Measurements from ENCODE around the gene SYNE2.
"Not testable (repeated sequence)": the region's sequence is repeated elsewhere in the genome, so short reads cannot be mapped to it uniquely, and the experiment has no call there.

SYNE2 gene

GRCh38 chr14:63966407-63966806 is 113.6 kb downstream of the SYNE2 start:
- DNase-seq: no peak

DNA sequence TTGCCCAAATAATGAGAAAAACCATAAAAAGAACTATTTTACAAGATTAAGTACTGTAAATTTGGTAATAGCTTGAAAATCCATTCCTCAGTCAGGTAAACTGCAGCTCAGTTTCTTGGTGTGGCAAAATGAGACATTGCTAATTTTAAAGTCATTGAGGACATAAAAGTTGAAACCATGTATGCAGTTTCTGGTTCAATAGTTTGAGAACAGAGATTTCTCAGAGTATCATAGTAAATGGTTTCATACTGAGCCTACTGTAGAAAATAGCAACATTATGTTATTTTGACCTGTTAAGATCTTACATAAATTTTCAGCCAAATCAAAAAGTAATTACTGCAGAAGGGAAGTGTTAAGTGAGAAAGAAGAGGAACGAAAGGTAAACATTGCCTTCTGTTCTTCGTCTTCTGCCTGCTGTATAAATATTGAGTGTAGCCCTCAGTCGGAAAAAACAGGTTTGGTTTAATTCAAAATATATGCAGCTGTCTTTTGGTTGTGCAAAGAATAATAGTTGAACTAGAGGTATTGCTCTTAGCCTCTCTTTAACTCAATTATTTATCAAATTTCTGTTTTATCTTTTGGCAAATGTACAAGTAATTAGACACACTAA is 119.6 kb downstream of the SYNE2 start:
- DNase-seq: peak; percentile 67

DNA sequence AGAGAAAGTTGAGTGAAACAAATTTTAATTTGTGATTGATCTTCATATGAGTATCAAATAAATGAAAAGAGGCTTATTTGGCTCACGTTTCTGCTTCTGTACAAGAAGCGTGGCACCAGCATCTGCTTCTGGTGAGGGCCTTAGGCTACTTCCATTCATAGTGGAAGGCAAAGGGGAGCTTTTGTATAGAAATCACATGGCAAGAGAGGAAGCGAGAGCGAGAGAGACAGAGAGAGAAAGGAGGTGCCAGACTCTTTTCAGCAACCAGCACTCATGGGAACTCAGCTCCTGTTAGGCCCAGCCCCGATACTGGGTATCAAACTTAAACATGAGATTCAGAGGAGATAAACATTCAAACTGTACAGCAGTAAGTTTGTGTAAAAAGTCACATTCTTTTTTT is 121.4 kb downstream of the SYNE2 start:
- no peak for DNase-seq

DNA sequence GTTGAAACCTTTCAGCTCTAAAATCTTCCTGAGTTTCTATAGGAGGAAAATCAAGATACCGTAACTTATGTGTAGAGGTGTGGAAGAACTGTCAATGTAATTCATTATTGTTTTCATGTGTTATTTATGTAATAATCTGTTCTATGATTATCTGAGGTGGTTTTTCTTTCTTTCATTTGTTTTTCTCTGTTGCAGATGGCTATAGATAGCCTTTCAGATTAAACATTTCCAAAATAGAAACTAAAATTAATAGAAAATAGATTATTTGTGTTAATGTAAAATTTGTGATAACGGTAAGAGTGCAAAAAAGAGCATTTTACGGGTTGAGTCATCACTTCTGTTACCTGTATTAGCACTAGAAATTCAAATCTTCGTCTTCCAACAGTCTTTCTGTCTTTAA is 128.8 kb downstream of the SYNE2 start:
- no peak for DNase-seq

DNA sequence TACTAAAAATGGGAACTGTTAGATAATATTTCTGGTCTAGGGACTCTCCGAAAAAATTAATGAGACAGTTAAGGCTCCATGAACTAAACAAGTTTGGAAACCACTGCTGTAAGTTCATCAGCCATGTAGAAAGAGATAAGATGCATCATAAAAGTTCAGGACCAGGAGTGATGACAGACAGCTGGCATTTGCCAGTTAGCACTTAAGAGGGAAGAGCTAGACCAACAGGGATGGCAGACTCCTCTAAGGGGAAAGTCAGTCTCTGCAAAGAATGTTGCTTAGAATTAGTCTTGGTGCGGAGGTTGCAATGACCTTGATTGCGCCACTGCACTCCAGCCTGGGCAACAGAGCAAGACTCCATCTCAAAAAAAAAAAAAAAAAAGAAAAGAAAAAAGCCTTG is 129.4 kb downstream of the SYNE2 start:
- no peak for DNase-seq

- DNase-seq: no peak
These were observed 129.8 kb downstream of the SYNE2 start for GRCh38 chr14:63982629-63983028.

GRCh38 chr14:63986789-63987533 is 134.2 kb downstream of the SYNE2 start:
- DNase-seq: no peak

GRCh38 chr14:63988579-63988978 is 135.8 kb downstream of the SYNE2 start:
- no peak for DNase-seq

DNA sequence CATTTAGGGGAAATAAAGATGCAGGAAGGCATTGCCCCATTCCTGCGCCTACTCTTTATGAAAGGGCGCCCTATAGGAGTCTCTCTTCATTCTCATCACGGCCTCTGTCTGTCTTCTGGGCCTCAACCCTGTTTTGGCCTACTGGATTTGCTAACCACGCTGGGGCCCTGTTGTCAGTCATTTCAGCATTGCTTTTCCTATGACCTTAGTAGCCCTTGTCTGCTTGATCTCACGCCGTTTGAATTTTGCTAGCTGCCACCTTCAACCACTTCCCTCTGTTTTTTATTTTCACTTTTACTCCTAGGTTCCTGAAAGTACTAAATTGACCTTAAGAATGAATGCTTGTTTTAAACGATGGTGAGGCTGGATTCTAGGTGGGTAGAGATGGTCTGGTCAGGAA is 139.0 kb downstream of the SYNE2 start:
- no peak for DNase-seq

- no peak for DNase-seq
These were observed 140.1 kb downstream of the SYNE2 start for GRCh38 chr14:63992858-63993257.

- no peak for DNase-seq
These were observed 141.2 kb downstream of the SYNE2 start for GRCh38 chr14:63993992-63994391.

GRCh38 chr14:63995285-63995684 is 142.5 kb downstream of the SYNE2 start:
- no peak for DNase-seq

GRCh38 chr14:63996016-63996415 is 143.2 kb downstream of the SYNE2 start:
- DNase-seq: no peak

DNA sequence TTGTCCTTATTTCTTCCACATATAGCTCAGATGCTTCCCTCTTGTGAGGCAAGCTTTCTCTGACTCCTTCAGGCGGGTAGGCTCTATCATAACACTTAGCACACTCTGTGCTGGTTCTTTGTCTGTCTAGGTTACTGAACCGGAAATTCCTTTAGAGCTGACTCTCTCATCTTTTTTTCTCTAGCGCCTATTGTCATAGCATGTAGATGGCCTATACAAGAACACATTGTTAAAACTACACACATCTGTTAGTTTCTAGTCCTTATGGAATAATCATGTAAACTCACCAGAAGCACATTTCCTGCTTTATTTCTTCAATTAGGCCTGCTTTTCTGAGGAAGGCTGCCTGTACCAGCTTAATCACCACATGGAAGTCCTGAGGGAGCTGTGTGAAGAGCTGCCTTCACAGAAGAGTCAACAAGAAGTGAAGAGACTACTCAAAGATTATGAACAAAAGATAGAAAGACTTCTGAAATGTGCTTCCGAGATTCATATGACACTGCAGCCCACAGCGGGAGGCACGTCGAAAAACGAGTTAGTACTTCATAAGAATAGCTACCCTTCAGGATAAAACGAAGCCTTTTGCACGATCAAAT is 143.9 kb downstream of the SYNE2 start:
- DNase-seq: no peak

DNA sequence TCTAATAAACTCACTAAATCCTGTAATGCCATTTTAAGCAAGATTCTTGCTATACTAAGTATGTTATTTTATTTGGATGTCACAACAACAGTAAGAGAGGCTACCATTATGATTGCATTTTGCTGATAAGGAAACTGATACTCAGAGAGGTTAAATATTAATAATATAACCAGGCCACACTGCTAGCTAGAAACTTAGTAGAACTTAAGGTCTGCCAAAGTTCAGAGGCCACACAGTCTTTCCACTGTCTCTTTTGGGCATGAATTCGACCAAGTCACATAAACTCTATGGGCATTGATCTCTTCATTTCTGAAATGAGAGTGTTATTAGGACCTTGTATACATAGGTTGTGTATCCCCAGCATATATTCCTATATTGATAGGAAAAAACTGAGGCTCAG is 147.9 kb downstream of the SYNE2 start:
- DNase-seq: no peak

GRCh38 chr14:64005822-64006221 is 153.0 kb downstream of the SYNE2 start:
- no peak for DNase-seq

DNA sequence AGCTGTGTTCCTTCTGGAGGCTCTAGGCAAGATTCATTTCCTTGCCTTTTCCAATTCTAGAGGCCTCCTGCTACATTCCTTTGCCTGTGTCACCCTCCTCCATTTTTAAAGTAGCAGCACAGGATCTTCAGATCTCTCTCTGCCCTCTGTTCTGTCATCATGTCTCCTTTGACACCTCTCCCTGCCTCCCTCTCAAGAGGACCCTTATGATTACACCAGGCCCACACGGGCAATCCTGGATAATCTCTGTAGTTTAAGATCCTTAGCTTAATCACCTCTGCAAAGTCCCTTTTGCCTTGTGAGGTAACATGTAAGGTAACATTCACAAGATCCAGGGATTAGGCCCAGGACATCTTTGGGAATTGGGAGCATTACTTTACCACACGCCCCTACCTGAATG is 155.2 kb downstream of the SYNE2 start:
- no peak for DNase-seq

DNA sequence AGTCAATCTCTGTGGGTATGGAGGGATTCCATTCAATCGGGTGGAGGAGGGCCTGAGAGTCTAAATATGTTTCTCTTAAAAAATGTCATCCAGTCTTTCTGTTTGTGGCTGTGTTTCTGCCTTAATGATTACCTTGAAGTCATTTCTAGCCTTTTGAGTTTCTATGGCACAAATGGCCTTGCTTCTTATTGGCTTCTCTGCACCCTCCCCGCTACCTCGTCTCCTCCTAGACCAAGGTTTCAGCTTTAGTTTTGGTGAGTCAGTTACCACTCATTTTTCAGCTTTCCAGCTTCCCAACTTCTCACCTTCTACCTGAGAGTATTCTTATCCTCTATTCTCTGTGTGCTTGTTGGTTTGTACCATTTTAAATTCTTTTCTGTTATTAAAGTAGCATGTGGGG is 159.2 kb downstream of the SYNE2 start:
- DNase-seq: no peak

GRCh38 chr14:64012720-64013119 is 159.9 kb downstream of the SYNE2 start:
- no peak for DNase-seq

- DNase-seq: no peak
These were observed 172.7 kb downstream of the SYNE2 start for GRCh38 chr14:64025479-64025878.

GRCh38 chr14:64026600-64026999 is 173.8 kb downstream of the SYNE2 start:
- no peak for DNase-seq

DNA sequence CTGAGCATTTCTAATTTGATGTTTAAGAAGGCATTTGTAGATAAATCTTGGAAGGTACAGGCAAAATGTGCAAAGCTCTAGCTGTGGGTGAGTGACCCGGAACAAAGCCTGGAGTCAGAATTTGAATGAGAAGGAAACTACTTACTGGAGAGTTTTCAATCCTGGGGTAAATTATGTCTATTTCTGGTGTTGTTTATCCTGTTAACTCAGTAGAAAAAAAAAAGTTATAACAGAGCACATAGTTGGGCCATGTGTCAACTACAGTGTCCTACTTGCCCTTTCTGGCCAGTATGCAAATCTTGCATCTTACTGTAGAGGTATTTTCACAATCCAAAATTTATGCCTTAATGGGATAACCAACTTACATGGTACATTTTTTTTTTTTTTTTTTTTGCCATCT is 182.3 kb downstream of the SYNE2 start:
- DNase-seq: no peak

DNA sequence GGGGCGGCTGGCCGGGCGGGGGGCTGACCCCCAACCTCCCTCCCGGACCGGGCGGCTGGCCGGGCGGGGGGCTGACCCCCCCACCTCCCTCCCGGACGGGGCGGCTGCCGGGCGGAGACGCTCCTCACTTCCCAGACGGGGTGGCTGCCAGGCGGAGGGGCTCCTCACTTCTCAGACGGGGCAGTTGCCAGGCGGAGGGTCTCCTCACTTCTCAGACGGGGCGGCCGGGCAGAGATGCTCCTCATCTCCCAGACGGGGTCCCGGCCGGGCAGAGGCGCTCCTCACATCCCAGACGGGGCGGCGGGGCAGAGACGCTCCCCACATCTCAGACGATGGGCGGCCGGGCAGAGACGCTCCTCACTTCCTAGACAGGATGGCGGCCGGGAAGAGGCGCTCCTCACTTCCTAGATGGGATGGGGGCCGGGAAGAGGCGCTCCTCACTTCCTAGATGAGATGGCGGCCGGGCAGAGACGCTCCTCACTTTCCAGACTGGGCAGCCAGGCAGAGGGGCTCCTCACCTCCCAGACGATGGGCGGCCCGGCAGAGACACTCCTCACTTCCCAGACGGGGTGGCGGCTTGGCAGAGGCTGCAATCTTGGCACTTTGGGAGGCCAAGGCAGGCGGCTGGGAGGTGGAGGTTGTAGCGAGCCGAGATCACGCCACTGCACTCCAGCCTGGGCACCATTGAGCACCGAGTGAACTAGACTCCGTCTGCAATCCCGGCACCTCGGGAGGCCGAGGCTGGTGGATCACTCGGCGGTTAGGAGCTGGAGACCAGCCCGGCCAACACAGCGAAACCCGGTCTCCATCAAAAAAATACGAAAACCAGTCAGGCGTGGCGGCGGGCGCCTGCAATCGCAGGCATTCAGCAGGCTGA is 185.3 kb downstream of the SYNE2 start:
- not testable (repeated sequence) for DNase-seq
